GM12878 (cell line): ENCODE results near the gene RPIA. TPM values are rescaled to one million over a fixed set of nuclear protein-coding genes. Genes with fewer than 3 reads are reported as not detected.

Source experiments
- ATAC-seq: fragments of 200-7000 bp; cut with Tn5 transposase; 3 replicates; pipeline ENCODE4 v1.9.1; 2020; ENCODE audit warnings: mild to moderate bottlenecking, moderate library complexity
- BruUV-seq: library from RNA; stranded (reverse); fragments of 400-500 nt; replicated peaks from 2 replicates; lab custom pipeline; 2021; lab: Mats Ljungman, UMichigan
- CTCF ChIA-PET: fragments of 300-600 bp; sonication (Branson Sonifier 250); formaldehyde crosslinking; extraction: SDS; loops from one replicate; lab custom pipeline; 2021; ENCODE audit warnings: inconsistent platforms; lab: Yijun Ruan, JAX
- POLR2A ChIA-PET: fragments of 350-600 bp; formaldehyde crosslinking; extraction: SDS; loops from one replicate; lab custom pipeline; 2021; ENCODE audit warnings: inconsistent platforms; lab: Charles Lee
- RAD21 ChIA-PET: fragments of 300-600 bp; sonication (Branson Sonifier 250); formaldehyde crosslinking; loops from one replicate; lab custom pipeline; 2023; ENCODE audit warnings: antibody characterized with exemption; ENCODE audit not compliant: unreplicated experiment; lab: Charles Lee
- SMC1A ChIA-PET: fragments of 300-600 bp; sonication (Branson Sonifier 250); formaldehyde crosslinking; loops from one replicate; lab custom pipeline; 2023; ENCODE audit not compliant: unreplicated experiment, uncharacterized antibody; lab: Charles Lee
- DNase-seq: peaks from one replicate; pipeline ENCODE4 v3.0.0-alpha.2; 2011; ENCODE audit warnings: low read depth, low spot score
- FAIRE-seq: peaks from 3 replicates; lab custom pipeline; 2011; peaks lifted over from hg19 to GRCh38; lab: Jason Lieb, UNC
- H2AFZ ChIP-seq: 2 replicates; pipeline ENCODE4 v1.6.0; 2011; ENCODE audit warnings: low read depth, low read length, control low read depth; ENCODE audit not compliant: control insufficient read depth
- H3K27ac ChIP-seq: 2 replicates; pipeline ENCODE4 v1.5.1; 2011; ENCODE audit warnings: control low read depth; ENCODE audit not compliant: control insufficient read depth, insufficient read depth
- H3K27me3 ChIP-seq, 2 experiments: replicated peaks in 1 of 2; 2 replicates each; pipeline versions ENCODE4 v1.6.0 to v1.6.1; 2011; ENCODE audit warnings: low read length in 1 of 2; ENCODE audit not compliant: control insufficient read depth in 2 of 2, insufficient read depth in 2 of 2
- H3K36me3 ChIP-seq, 2 experiments: 2 replicates each; pipeline ENCODE4 v1.5.1; 2011; ENCODE audit warnings: low read length in 1 of 2; ENCODE audit not compliant: control insufficient read depth in 2 of 2, insufficient read depth in 2 of 2
- H3K4me1 ChIP-seq: 2 replicates; pipeline ENCODE4 v1.6.1; 2011; ENCODE audit warnings: mild to moderate bottlenecking, low read length, moderate library complexity, mixed read lengths; ENCODE audit not compliant: control insufficient read depth, insufficient read depth
- H3K4me2 ChIP-seq: 2 replicates; pipeline ENCODE4 v1.6.0; 2011; ENCODE audit warnings: control low read depth; ENCODE audit not compliant: control insufficient read depth, insufficient read depth
- H3K4me3 ChIP-seq: fragments of 200-600 bp; sonication (generic); 2 replicates; pipeline ENCODE4 v1.5.1; 2016
- H3K79me2 ChIP-seq: 2 replicates; pipeline ENCODE4 v1.6.0; 2011; ENCODE audit warnings: low read length; ENCODE audit not compliant: control insufficient read depth, insufficient read depth
- H3K9ac ChIP-seq: 2 replicates; pipeline ENCODE4 v1.8.0; 2011; ENCODE audit warnings: low read length, control low read depth, mixed read lengths; ENCODE audit not compliant: control insufficient read depth, insufficient read depth
- H3K9me3 ChIP-seq: replicated peaks from 3 replicates; pipeline ENCODE4 v1.5.1; 2011; ENCODE audit warnings: mild to moderate bottlenecking, low read length; ENCODE audit not compliant: control insufficient read depth, insufficient read depth
- H4K20me1 ChIP-seq: 2 replicates; pipeline ENCODE4 v1.6.0; 2011; ENCODE audit not compliant: control insufficient read depth, insufficient read depth
- FOS ChIP-seq: IDR thresholded peaks from 3 replicates; pipeline ENCODE4 v1.6.1; 2011; ENCODE audit warnings: borderline replicate concordance; ENCODE audit not compliant: insufficient read length; ENCODE audit errors: extremely low read depth
- IKZF2 ChIP-seq, 2 experiments: fragments of 450-650 bp; IDR thresholded peaks; 2 replicates each; pipeline ENCODE4 v1.6.1; 2017; ENCODE audit warnings: mild to moderate bottlenecking in 2 of 2, moderate library complexity in 2 of 2
- MYB ChIP-seq: fragments of 150-350 bp; IDR thresholded peaks from 2 replicates; pipeline ENCODE4 v1.6.1; 2014; ENCODE audit warnings: mild to moderate bottlenecking, low read depth, low read length, borderline replicate concordance
- POLR2AphosphoS5 ChIP-seq: IDR thresholded peaks from 2 replicates; pipeline ENCODE4 v1.6.1; 2011; ENCODE audit warnings: mild to moderate bottlenecking, low read length, inconsistent platforms
- WGBS: methylation state at CpG from one replicate; pipeline ENCODE4 v1.1.6; 2016; ENCODE audit warnings: low lambda C conversion rate; ENCODE audit not compliant: insufficient replicate concordance, insufficient coverage; ENCODE audit errors: missing lambda C conversion rate; 5-methylcytosine and 5-hydroxymethylcytosine counted together
- in situ Hi-C: fragments of 300-500 bp; cut with MboI; formaldehyde crosslinking; loops from 9 replicates; pipeline ENCODE4 v1.14.3; 2018; ENCODE audit warnings: mixed read lengths
- intact Hi-C: fragments of 100-400 bp; cut with micrococcal nuclease; formaldehyde crosslinking; loops from one replicate; pipeline ENCODE4 v1.14.2; 2022; ENCODE audit not compliant: unreplicated experiment
- polyA plus RNA-seq, 11 experiments: library from polyadenylated mRNA; depleted of rRNA in 4 of 11; unstranded in 6 of 11; stranded (reverse) in 5 of 11; fragments of >200 nt; fragmentation: Nextera tagmentation in 4 of 11; fragmentation: Illumina TruSeq in 1 of 11; extraction: Ambion mirVana in 4 of 11; extraction: Trizol in 1 of 11; gene quantifications; 1 replicate in 1 of 11; 2 replicates in 10 of 11; pipeline versions ENCODE4 v1.2.1 to v1.2.3, GENCODE V29; 2011 to 2016; ENCODE audit warnings: inconsistent platforms in 2 of 11, missing spikeins in 2 of 11, low read depth in 1 of 11
- total RNA-seq, 4 experiments: library from RNA; depleted of rRNA in 3 of 4; stranded (reverse); fragments of >200 nt in 3 of 4; fragmentation: Illumina TruSeq in 1 of 4; extraction: Trizol in 1 of 4; gene quantifications; 2 replicates each; pipeline versions ENCODE4 v1.2.1 to v1.2.3, GENCODE V29; 2013 to 2021

Gene RPIA
- total and polyA plus RNA-seq, 10 of the 15 experiments (the other 5 are each of a cell fraction or from before 2014, with no cell fraction given): 7.1 to 58.1 (median 41.6) TPM

DNA sequence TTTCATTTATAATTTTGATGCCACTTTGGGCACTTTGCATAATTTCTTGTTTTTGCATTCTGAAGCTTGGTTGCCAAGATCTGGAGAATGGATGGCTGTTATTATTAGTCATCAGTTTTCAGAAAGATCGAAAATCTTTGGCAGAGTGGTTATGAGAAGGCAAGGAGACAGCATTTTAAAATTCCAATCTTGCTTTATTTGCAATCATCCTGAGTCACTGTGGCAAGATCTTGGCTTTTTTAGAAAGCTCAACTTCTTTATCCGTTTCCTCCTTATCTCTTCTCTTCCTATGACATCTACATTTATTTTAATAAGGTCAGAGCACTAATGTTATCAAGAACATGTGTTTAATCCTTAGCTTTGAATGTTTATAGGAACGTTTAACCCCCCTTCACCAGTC, 33.1 kb upstream of the RPIA start:
- 30% methylated on average over 3 of the region's 3 CpGs for WGBS

DNA sequence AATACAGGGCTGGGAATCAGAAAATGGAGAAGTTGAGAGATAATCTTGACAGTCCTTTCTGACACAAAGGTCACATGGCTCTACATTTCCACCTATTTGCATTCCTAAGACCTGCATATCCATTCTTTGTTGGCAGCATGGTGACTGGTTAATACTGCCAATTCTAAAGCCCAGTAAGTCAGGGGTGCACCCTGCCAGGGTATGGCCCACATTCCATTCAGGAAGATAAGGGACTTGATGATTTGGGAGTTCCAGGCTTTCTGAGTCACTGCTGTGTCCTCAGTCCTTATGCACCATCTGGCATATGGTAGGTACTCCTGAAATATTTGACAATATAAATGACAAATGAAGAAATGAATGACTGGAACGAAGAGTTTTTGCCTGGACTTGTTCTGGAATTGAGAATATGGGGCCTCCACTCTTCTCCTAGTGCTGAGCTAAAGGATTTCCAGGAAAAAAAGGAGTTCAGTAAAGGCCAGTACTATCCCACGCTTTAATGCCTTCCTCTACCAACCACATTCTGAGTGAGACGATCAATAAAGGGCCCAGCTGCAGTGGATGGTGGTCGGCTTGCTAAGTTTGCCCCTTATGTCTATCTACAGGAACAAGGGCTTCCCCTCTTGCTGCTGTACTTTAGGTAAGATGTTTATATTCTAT, 32.5 kb upstream of the RPIA start:
- DNase-seq (no peak), ATAC-seq (no peak), FAIRE-seq (peak; percentile 13)
- no TSS peak for BruUV-seq
- ChIA-PET RAD21 (no interaction called here), SMC1A (interaction anchor here (1.1 to 1.9 kb wide), 2 partner anchors 9 to 10 kb away, joined by 5 to 7 read pairs (median 5); no protein-coding TSS in a partner anchor), CTCF (interaction anchor here (0.6 to 4.0 kb wide), 4 partner anchors 10 to 63 kb away, joined by 3 to 33 read pairs (median 16); no protein-coding TSS in a partner anchor)
- Histone ChIP-seq H3K9ac (no peak overlapping the region), H3K27me3 (no peaks in the 10 kb centered on the region), H4K20me1 (no peaks in the 10 kb centered on the region), H3K27ac (no peak overlapping the region), H3K4me2 (no peak overlapping the region), H3K9me3 (no peaks in the 10 kb centered on the region), H3K79me2 (no peaks in the 10 kb centered on the region), H3K4me1 (no peaks in the 10 kb centered on the region), H2AFZ (no peak overlapping the region)
- WGBS: 75% methylated on average over 4 of the region's 4 CpGs
- in situ Hi-C loops (loop anchor here (25.0 kb wide), 1 partner anchor 597 kb away; the partner anchor contains the start of genes KRCC1 and SMYD1), intact Hi-C loops (no loop called here)
- TF ChIP-seq POLR2AphosphoS5 (no peak), MYB (no peak)
- TF ChIP-seq, all 136 proteins: peak for 0
- Histone ChIP-seq H3K36me3 (no peaks in the 10 kb centered on the region), H3K4me3 (no peak overlapping the region)
- POLR2A ChIA-PET: no interaction called here

More for the DNA sequence above, 33.1 kb upstream of the RPIA start:
- Histone ChIP-seq H3K4me2 (no peak overlapping the region), H3K9ac (no peak overlapping the region), H3K4me3 (no peak overlapping the region), H3K27ac (no peak overlapping the region), H3K9me3 (no peaks in the 10 kb centered on the region), H3K79me2 (no peaks in the 10 kb centered on the region), H4K20me1 (no peaks in the 10 kb centered on the region), H3K4me1 (no peaks in the 10 kb centered on the region), H3K36me3 (no peaks in the 10 kb centered on the region), H3K27me3 (no peaks in the 10 kb centered on the region), H2AFZ (no peak overlapping the region)
- TF ChIP-seq FOS (no peak), IKZF2 (IDR thresholded peaks at IDR 0.05) (no peak)
- intact Hi-C loops (no loop called here), in situ Hi-C loops (loop anchor here (25.0 kb wide), 1 partner anchor 596 kb away; the partner anchor contains the start of genes KRCC1 and SMYD1)
- POLR2A ChIA-PET: no interaction called here
- SMC1A ChIA-PET: interaction anchor here (0.7 to 1.9 kb wide), 3 partner anchors 9 to 16 kb away, joined by 3 to 5 read pairs (median 5); no protein-coding TSS in a partner anchor
- BruUV-seq: no TSS peak
- CTCF ChIA-PET: interaction anchor here (0.6 to 4.0 kb wide), 5 partner anchors 9 to 62 kb away, joined by 3 to 33 read pairs (median 13); no protein-coding TSS in a partner anchor
- no peak for ATAC-seq
- DNase-seq: no peak
- RAD21 ChIA-PET: interaction anchor here (1.2 kb wide), 2 partner anchors 9 to 67 kb away, joined by 3 read pairs; no protein-coding TSS in a partner anchor
- FAIRE-seq: no peak
